Measurements from ENCODE around the gene CBFA2T3.

Gene CBFA2T3

DNA sequence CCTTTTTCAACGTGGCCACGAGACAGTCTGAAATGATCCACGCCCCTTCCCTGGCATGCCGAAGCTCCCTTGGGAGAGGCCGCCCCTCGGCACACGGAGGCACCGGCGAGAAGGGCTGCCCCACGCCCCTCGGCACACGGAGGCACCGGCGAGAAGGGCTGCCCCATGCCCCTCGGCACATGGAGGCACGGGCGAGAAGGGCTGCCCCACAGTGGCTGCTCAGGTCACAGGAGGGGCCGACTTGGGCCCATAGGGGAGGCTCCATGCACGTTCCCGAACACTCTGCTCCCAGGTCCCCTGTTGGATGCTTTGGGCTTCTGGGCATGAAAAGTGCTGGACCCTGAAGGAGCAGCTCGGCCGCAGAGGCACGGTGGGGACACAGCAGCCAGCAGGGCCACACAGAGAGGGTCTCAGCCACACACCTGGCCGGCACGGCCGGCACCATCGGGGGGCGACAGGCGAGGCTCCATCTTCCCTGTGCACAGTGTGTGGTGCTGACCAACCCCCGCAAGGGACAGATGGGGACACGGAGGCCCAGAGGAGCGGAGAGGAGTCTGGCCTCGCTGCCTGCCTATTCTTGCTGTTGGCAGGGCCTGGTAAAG lies 42.8 kb downstream of the CBFA2T3 start:
- no peak for DNase-seq (ENCODE audit: low read depth)
- no peak overlapping the region for H3K4me3 ChIP-seq (ENCODE audit: low read depth, low read length)
- TF ChIP-seq, protein P1, sequence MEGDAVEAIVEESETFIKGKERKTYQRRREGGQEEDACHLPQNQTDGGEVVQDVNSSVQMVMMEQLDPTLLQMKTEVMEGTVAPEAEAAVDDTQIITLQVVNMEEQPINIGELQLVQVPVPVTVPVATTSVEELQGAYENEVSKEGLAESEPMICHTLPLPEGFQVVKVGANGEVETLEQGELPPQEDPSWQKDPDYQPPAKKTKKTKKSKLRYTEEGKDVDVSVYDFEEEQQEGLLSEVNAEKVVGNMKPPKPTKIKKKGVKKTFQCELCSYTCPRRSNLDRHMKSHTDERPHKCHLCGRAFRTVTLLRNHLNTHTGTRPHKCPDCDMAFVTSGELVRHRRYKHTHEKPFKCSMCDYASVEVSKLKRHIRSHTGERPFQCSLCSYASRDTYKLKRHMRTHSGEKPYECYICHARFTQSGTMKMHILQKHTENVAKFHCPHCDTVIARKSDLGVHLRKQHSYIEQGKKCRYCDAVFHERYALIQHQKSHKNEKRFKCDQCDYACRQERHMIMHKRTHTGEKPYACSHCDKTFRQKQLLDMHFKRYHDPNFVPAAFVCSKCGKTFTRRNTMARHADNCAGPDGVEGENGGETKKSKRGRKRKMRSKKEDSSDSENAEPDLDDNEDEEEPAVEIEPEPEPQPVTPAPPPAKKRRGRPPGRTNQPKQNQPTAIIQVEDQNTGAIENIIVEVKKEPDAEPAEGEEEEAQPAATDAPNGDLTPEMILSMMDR (conservative IDR thresholded peaks at IDR 0.05; ENCODE audit: low read depth, low read length) = no peak

DNA sequence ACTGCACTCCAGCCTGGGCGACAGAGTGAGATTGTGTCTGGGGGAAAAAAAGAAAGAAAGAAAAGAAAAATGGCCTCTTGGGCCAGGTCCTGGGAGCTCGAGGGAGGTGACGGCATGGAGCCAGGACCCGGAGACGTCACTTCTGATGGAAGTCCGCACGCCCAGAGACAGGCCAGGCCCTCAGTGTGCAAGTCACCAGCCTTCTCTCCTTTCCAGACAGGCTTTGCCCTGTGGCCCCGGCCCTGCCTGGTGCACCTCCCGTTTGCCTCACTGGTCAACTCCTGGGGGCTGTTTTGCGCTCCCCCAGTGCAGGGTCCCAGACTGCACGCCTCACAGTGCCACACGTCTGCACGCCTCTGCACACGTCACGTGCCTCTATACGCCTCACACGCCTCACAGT lies 44.1 kb downstream of the CBFA2T3 start:
- DNase-seq (ENCODE audit: low read depth) = no peak
- no peak overlapping the region for H3K4me3 ChIP-seq (ENCODE audit: low read depth, low read length)
- TF ChIP-seq, protein P1 (conservative IDR thresholded peaks at IDR 0.05; ENCODE audit: low read depth, low read length) = no peak

DNA sequence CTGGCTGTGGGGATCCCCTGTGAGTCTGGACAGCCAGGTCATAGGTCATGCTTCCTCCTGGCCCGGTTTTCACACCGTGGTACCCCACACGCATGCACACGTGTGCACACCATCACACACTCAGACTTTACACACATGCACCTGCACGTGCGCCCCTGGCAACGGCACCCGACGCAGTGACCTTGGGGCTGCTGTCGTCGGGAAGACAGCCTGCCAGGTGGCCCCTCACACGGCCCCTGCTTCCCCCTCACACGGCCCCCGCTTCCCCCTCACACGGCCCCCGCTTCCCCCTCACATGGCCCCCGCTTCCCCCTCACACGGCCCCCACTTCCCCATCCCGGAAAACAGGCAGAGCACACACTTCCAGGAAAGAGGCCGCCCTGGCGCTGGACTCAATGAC lies 45.1 kb downstream of the CBFA2T3 start:
- no peak overlapping the region for H3K4me3 ChIP-seq (ENCODE audit: low read depth, low read length)
- DNase-seq (ENCODE audit: low read depth) = no peak
- TF ChIP-seq, protein P1 (conservative IDR thresholded peaks at IDR 0.05; ENCODE audit: low read depth, low read length) = no peak

- no peak for DNase-seq (ENCODE audit: low read depth)
- no peak overlapping the region for H3K4me3 ChIP-seq (ENCODE audit: low read depth, low read length)
- TF ChIP-seq, protein P1 (conservative IDR thresholded peaks at IDR 0.05; ENCODE audit: low read depth, low read length) = no peak
These were observed 45.6 kb downstream of the CBFA2T3 start for GRCh38 chr16:88931373-88931900.

DNA sequence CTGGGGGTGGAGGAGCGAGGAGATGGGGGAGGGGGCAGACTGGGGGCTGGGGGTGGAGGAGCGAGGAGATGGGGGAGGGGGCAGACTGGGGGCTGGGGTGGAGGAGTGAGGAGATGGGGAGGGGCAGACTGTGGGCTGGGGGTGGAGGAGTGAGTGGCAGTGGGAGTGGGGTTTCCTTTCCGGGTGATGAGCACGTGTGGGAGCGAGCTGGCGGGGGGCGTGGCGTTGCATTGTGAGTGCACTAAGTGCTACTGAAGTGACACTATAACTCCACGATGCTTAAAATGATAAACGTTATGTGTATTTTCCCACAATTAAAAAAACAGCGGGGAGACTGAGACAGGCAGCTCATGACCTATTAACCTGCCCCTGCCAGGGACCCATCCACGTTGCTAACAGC lies 46.3 kb downstream of the CBFA2T3 start:
- TF ChIP-seq, protein P1 (conservative IDR thresholded peaks at IDR 0.05; ENCODE audit: low read depth, low read length) = no peak
- DNase-seq (ENCODE audit: low read depth) = no peak
- no peak overlapping the region for H3K4me3 ChIP-seq (ENCODE audit: low read depth, low read length)

DNA sequence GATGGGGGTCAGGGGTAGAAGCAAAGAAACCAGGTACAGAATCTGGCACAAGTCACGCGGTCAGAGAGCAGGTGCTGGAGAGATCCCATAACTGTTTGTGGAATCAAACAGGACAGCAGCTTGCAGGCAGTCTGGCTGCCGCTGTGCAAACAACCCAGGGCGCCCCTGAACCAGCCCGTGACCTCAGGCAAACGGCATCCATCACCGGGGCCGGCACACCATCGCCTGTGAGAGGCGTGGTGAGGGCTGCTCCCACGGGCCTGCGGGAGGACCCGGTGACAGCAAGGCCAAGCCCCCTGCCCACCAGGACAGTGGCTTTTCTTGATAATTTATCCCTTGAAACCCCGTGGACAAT lies 47.9 kb downstream of the CBFA2T3 start:
- no peak for DNase-seq (ENCODE audit: low read depth)
- TF ChIP-seq, protein P1 (conservative IDR thresholded peaks at IDR 0.05; ENCODE audit: low read depth, low read length) = no peak
- H3K4me3 ChIP-seq (ENCODE audit: low read depth, low read length) = no peak overlapping the region

- DNase-seq (ENCODE audit: low read depth) = no peak
- TF ChIP-seq, protein P1 (conservative IDR thresholded peaks at IDR 0.05; ENCODE audit: low read depth, low read length) = no peak
- no peak overlapping the region for H3K4me3 ChIP-seq (ENCODE audit: low read depth, low read length)
These were observed 48.5 kb downstream of the CBFA2T3 start for GRCh38 chr16:88928405-88929090.
